ENCODE results near the gene CXCL10. TPM values are rescaled to one million over a fixed set of nuclear protein-coding genes. Genes with fewer than 3 reads are reported as not detected.
"Not testable (repeated sequence)": the region's sequence is repeated elsewhere in the genome, so short reads cannot be mapped to it uniquely, and the experiment has no call there.

The CXCL10 gene
- total and polyA plus RNA-seq, 7 donors, result 0.06 to 1.5 (median 0.23) TPM; not detected in 1

DNA sequence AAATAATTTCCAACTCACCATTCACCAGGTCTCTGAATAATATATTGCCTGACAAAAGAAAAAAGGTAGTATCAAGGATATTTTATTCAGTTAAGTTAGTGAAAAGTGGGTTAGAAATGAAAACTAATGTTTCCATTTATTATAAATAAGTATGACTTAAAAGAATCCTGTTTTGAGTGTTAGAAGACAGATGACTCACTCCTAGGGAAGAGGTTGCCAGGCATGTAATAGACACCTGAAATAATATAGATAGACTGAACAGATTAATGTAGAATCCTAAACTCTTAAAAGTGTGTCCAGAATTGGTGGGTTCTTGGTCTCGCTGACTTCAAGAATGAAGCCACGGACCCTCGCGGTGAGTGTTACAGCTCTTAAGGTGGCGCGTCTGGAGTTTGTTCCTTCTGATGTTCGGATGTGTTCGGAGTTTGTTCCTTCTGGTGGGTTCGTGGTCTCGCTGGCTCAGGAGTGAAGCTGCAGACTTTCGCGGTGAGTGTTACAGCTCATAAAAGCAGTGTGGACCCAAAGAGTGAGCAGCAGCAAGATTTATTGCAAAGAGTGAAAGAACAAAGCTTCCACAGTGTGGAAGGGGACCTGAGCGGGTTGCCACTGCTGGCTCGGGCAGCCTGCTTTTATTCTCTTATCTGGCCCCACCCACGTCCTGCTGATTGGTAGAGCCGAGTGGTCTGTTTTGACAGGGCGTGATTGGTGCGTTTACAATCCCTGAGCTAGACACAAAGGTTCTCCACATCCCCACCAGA is 19.1 kb upstream of the CXCL10 start:
- H3K4me1 ChIP-seq; H3K36me3 ChIP-seq (ENCODE audit: insufficient read depth in 1 of 2, low read depth in 1 of 2); H3K4me3 ChIP-seq; DNase-seq; H3K9me3 ChIP-seq; ATAC-seq; H3K27ac ChIP-seq; intact Hi-C loops (cut with DNase I); H3K27me3 ChIP-seq (ENCODE audit: insufficient read depth in 3 of 3, low read length in 2 of 3): not testable (repeated sequence)
- WGBS, 3 donors, result 71 to 86% (median 80%) methylated on average over 13 to 16 of the region's 18 CpGs

DNA sequence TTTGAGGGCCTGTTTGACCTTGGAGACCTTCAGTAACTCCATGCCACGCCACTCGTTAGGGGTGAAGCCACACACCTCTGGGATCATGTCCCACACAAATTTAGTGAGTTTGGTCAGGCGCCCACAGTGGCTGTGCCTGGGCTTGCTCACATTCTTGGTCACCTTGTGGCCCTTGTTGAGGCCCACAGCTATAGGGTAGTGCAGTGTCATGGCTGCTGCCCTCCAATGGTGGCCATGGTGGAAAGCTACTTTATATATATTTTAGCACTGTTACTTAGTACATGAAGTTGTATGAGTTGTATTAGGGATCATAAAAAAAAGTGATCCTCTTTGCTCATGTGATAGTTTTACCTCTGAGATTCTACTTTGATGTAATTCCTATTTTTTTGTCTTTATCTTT is 13.6 kb upstream of the CXCL10 start:
- H3K4me3 ChIP-seq, result no peak overlapping the region
- H3K9me3 ChIP-seq, result no peaks in the 10 kb centered on the region
- no peak overlapping the region for H3K27ac ChIP-seq
- DNase-seq (no peak), ATAC-seq (no peak)
- 71 to 87% (median 79%) methylated on average over 3 of the region's 3 CpGs for WGBS, 3 donors
- intact Hi-C loops (cut with DNase I), result no loop called here
- no peaks in the 10 kb centered on the region for H3K4me1 ChIP-seq
- TF ChIP-seq, protein P1, sequence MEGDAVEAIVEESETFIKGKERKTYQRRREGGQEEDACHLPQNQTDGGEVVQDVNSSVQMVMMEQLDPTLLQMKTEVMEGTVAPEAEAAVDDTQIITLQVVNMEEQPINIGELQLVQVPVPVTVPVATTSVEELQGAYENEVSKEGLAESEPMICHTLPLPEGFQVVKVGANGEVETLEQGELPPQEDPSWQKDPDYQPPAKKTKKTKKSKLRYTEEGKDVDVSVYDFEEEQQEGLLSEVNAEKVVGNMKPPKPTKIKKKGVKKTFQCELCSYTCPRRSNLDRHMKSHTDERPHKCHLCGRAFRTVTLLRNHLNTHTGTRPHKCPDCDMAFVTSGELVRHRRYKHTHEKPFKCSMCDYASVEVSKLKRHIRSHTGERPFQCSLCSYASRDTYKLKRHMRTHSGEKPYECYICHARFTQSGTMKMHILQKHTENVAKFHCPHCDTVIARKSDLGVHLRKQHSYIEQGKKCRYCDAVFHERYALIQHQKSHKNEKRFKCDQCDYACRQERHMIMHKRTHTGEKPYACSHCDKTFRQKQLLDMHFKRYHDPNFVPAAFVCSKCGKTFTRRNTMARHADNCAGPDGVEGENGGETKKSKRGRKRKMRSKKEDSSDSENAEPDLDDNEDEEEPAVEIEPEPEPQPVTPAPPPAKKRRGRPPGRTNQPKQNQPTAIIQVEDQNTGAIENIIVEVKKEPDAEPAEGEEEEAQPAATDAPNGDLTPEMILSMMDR (IDR thresholded peaks at IDR 0.05), result no peak
- H3K36me3 ChIP-seq (ENCODE audit: insufficient read depth in 1 of 2, low read depth in 1 of 2), result no peaks in the 10 kb centered on the region
- H3K27me3 ChIP-seq (ENCODE audit: insufficient read depth in 3 of 3, low read length in 2 of 3), result no peaks in the 10 kb centered on the region

DNA sequence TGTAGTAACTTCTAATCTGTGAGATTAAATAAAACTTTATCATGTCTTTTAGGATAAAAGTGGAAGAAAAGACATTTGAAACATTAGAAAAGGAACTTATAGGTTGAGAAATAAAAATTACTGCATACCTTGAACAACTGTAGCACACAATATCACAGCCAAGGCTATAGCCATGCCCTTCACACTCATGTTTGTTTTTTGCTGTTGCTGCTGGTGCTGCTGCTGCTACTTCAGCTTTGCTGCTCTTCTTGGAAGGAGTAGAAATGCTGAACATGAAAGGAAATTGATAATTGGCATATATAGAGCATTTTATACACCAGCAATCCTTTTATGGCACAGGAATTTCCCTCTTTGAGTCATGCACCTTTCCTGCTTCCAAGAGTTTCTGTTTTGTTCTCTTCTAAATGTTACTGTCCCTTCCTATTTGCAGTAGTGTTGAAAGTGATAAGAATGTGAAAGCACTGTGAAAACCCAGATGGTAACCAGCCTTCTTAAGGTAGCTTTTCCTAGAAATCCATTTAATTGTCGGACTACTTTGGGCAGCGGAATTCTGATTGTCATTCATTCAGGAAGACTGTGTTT is 12.6 kb upstream of the CXCL10 start, which contains the start of gene CXCL11:
Gene CXCL11, minus strand, starts transcription at position 272 of the 582 bp plus-strand sequence. Its CDS starts 83 bp downstream, at position 189.
- Histone ChIP-seq H3K9me3 (no peaks in the 10 kb centered on the region), H3K27ac (no peak within 1 kb of the TSS), H3K4me3 (no peak within 1 kb of the TSS), H3K36me3 (ENCODE audit: insufficient read depth in 1 of 2, low read depth in 1 of 2) (no peaks in the 10 kb centered on the region), H3K27me3 (ENCODE audit: insufficient read depth in 3 of 3, low read length in 2 of 3) (no peaks in the 10 kb centered on the region), H3K4me1 (no peaks in the 10 kb centered on the region)
- DNase-seq (no peak), ATAC-seq (no peak)
- TF ChIP-seq, protein P1 (IDR thresholded peaks at IDR 0.05), result no peak
- intact Hi-C loops (cut with DNase I), result no loop called here
- 77 to 85% (median 81%) methylated on average over 2 of the region's 2 CpGs for WGBS, 3 donors

DNA sequence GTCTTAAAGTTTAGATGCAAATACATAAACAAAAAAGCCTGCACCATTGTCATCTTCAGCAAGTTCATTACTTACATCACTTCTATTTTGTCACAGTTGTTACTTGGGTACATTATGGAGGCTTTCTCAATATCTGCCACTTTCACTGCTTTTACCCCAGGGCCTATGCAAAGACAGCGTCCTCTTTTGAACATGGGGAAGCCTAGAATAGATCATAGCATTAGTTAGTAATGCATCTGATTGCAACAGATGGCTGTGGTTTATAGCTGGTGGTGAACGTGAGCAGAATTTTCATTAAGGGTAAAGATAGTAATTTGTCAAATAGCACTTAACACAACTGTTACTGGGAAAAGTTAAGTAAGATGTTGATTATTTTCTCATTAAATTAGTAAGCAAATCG is 11.8 kb upstream of the CXCL10 start:
- TF ChIP-seq, protein P1 (IDR thresholded peaks at IDR 0.05), result no peak
- Histone ChIP-seq H3K4me1 (no peaks in the 10 kb centered on the region), H3K9me3 (no peaks in the 10 kb centered on the region), H3K27ac (no peak overlapping the region), H3K36me3 (ENCODE audit: insufficient read depth in 1 of 2, low read depth in 1 of 2) (no peaks in the 10 kb centered on the region), H3K27me3 (ENCODE audit: insufficient read depth in 3 of 3, low read length in 2 of 3) (no peaks in the 10 kb centered on the region), H3K4me3 (no peak overlapping the region)
- intact Hi-C loops (cut with DNase I), result no loop called here
- WGBS, 3 donors, result 52 to 64% (median 57%) methylated on average over 3 of the region's 3 CpGs
- DNase-seq (no peak), ATAC-seq (no peak)

DNA sequence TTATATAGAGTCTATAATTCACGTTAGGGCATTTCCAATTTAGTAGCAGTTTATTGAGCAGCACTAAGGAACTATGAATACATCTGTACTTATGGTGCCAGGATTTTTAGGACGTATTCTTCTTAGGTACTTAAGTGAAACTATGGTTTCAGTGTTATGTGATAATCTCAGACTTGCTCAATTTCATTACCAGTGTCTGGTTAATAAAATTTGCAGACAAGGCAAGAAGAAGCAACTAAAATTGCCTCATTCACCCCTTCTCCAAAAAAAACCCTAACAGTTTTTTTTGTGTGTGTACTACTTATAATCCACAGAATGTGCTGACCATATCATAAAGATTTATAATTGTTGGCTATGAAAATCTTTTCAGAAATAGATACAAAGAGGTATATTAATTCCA is 6.0 kb upstream of the CXCL10 start:
- TF ChIP-seq, protein P1 (IDR thresholded peaks at IDR 0.05), result no peak
- no peaks in the 10 kb centered on the region for H3K9me3 ChIP-seq
- ATAC-seq (no peak), DNase-seq (no peak)
- H3K4me1 ChIP-seq, result no peaks in the 10 kb centered on the region
- intact Hi-C loops (cut with DNase I), result no loop called here
- H3K27me3 ChIP-seq (ENCODE audit: insufficient read depth in 3 of 3, low read length in 2 of 3), result no peaks in the 10 kb centered on the region
- H3K27ac ChIP-seq, result no peak overlapping the region
- no peaks in the 10 kb centered on the region for H3K36me3 ChIP-seq (ENCODE audit: insufficient read depth in 1 of 2, low read depth in 1 of 2)
- 55 to 68% (median 57%) methylated on average over 2 of the region's 2 CpGs for WGBS, 3 donors
- H3K4me3 ChIP-seq, result no peak overlapping the region
